Suprapubic skin (tissue), 4 donors: ENCODE data around the gene FAM171A1.

ENCODE experiments used
- CTCF ChIP-seq, 2 donors: fragments of 200-600 bp in 1 of 2; fragments of 450-650 bp in 1 of 2; sonication (generic) in 1 of 2; IDR thresholded peaks; one replicate each; pipeline ENCODE4 v1.5.1; 2016 to 2019; ENCODE audit warnings: antibody characterized with exemption in 2 of 2, mild to moderate bottlenecking in 1 of 2, moderate library complexity in 1 of 2
- EP300 ChIP-seq: sonication (generic); formaldehyde crosslinking; IDR thresholded peaks from one replicate; pipeline ENCODE4 v1.6.1; 2017; ENCODE audit warnings: antibody characterized with exemption
- POLR2A ChIP-seq, 2 donors: fragments of 450-650 bp; IDR thresholded peaks; one replicate each; pipeline ENCODE4 v1.6.1; 2017; ENCODE audit warnings: antibody characterized with exemption in 2 of 2, mild to moderate bottlenecking in 2 of 2, moderate library complexity in 2 of 2
- POLR2AphosphoS5 ChIP-seq, 3 donors: sonication (generic); formaldehyde crosslinking; IDR thresholded peaks; one replicate each; pipeline ENCODE4 v1.6.1; 2017; ENCODE audit warnings: antibody characterized with exemption in 3 of 3

GRCh38 chr10:15300697-15301096, 70.4 kb downstream of the FAM171A1 start:
- TF ChIP-seq CTCF (IDR thresholded peaks at IDR 0.05) = no peak
- no peak for TF ChIP-seq POLR2A (IDR thresholded peaks at IDR 0.05)
- TF ChIP-seq POLR2AphosphoS5 (IDR thresholded peaks at IDR 0.05) = no peak
- no peak for TF ChIP-seq EP300
